ENCODE data around the gene SARM1. TPM values are rescaled to one million over a fixed set of nuclear protein-coding genes. Genes with fewer than 3 reads are reported as not detected.

The SARM1 gene
- total RNA-seq, 6 experiments from 2014 or later, result 2.8 to 5.1 (median 3.9) TPM

- H3K9me3 ChIP-seq, result no peaks in the 10 kb centered on the region
- H3K27ac ChIP-seq, result no peak overlapping the region
- H3K4me3 ChIP-seq, result no peak overlapping the region
- 80% methylated on average over 1 of the region's 3 CpGs for WGBS (ENCODE audit: insufficient coverage, low coverage, low lambda C conversion rate, missing lambda C conversion rate)
- DNase-seq (no peak), ATAC-seq (no peak)
- no peaks in the 10 kb centered on the region for H3K27me3 ChIP-seq
- intact Hi-C loops (cut with DNase I), result loop anchor here in 1 of 2 donors (10.0 kb wide), 1 partner anchor 114 kb away; no protein-coding TSS in a partner anchor
- peaks cover 8 to 75% (median 41%) of the 10 kb centered on the region in 4 donors for H3K36me3 ChIP-seq
- no peak for TF ChIP-seq CTCF (IDR thresholded peaks at IDR 0.05)
- TF ChIP-seq POLR2A (IDR thresholded peaks at IDR 0.05), result no peak
- H3K4me1 ChIP-seq, result peaks cover 3 to 52% (median 29%) of the 10 kb centered on the region in 4 donors
Measured at GRCh38 chr17:28348979-28349378, 22.5 kb upstream of the SARM1 start.

GRCh38 chr17:28350271-28350670 is 21.2 kb upstream of the SARM1 start:
- TF ChIP-seq CTCF (IDR thresholded peaks at IDR 0.05), result no peak
- no peak overlapping the region for H3K27ac ChIP-seq
- H3K27me3 ChIP-seq, result no peaks in the 10 kb centered on the region
- DNase-seq, result no peak
- H3K9me3 ChIP-seq, result no peaks in the 10 kb centered on the region
- no CpG with 5 or more reads among the region's 7 CpGs for WGBS (ENCODE audit: insufficient coverage, low coverage, low lambda C conversion rate, missing lambda C conversion rate)
- H3K4me3 ChIP-seq, result no peak overlapping the region
- no peak for ATAC-seq
- intact Hi-C loops (cut with DNase I), result no loop called here
- peaks cover 3 to 39% (median 23%) of the 10 kb centered on the region in 4 donors for H3K4me1 ChIP-seq
- peaks cover 0 to 76% (median 37%) of the 10 kb centered on the region in 4 donors for H3K36me3 ChIP-seq

GRCh38 chr17:28357061-28357900 is 14.2 kb upstream of the SARM1 start, which contains the start of gene POLDIP2:
POLDIP2 (minus strand) TSS chr17:28357527; CDS start chr17:28357448, 79 bp downstream.
- H3K36me3 ChIP-seq, result peaks cover 0 to 62% (median 27%) of the 10 kb centered on the region in 4 donors
- peaks cover 0 to 19% (median 8%) of the 10 kb centered on the region in 4 donors for H3K4me1 ChIP-seq
- H3K27ac ChIP-seq, result peak within 1 kb of the TSS; percentile 84 to 89 (median 86)
- H3K4me3 ChIP-seq, result peak within 1 kb of the TSS; percentile 81 to 98 (median 90)
- TF ChIP-seq POLR2A (IDR thresholded peaks at IDR 0.05) (peak; percentile 97), CTCF (IDR thresholded peaks at IDR 0.05) (no peak)
- DNase-seq (peak; percentile 96 to 97 (median 97)), ATAC-seq (peak; percentile 96 to 99 (median 98))
- H3K27me3 ChIP-seq, result no peaks in the 10 kb centered on the region
- no peaks in the 10 kb centered on the region for H3K9me3 ChIP-seq
- intact Hi-C loops (cut with DNase I), result no loop called here
- 0% methylated on average over 6 of the region's 80 CpGs for WGBS (ENCODE audit: insufficient coverage, low coverage, low lambda C conversion rate, missing lambda C conversion rate)

- H3K27ac ChIP-seq, result peak overlapping the region; percentile 45 to 89 (median 84)
- H3K4me1 ChIP-seq, result peaks cover 0 to 19% (median 8%) of the 10 kb centered on the region in 4 donors
- peaks cover 0 to 61% (median 24%) of the 10 kb centered on the region in 4 donors for H3K36me3 ChIP-seq
- H3K27me3 ChIP-seq, result no peaks in the 10 kb centered on the region
- no peak for TF ChIP-seq CTCF (IDR thresholded peaks at IDR 0.05)
- TF ChIP-seq POLR2A (IDR thresholded peaks at IDR 0.05), result no peak
- no peak for DNase-seq
- no peak for ATAC-seq
- H3K9me3 ChIP-seq, result no peaks in the 10 kb centered on the region
- intact Hi-C loops (cut with DNase I), result no loop called here
- WGBS (ENCODE audit: insufficient coverage, low coverage, low lambda C conversion rate, missing lambda C conversion rate), result 2% methylated on average over 4 of the region's 4 CpGs
- peak overlapping the region; percentile 81 to 98 (median 90) for H3K4me3 ChIP-seq
Measured at GRCh38 chr17:28357901-28358197, 13.6 kb upstream of the SARM1 start.
